Measurements from ENCODE around the gene RCL1.

RCL1 gene

DNA sequence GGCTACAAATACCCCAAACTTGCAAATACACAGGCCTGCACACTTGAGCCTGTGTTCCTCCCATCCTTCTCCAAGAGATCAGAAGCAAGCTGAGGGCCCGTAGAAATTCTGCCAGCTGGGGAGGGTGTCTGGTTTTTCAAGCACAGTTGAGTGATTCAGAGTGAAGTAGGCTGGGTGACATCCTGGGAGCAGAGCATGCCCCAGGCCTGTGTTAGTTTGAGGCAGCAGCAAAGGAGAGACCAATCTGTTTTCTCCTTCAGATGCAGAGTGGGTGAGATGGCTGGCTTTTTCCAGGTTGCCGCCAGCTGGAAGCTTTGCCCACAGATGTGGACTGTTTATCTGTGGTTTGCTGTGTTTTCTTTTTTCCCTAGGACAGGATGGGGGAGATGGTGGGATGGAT is 63.1 kb downstream of the RCL1 start:
- DNase-seq (ENCODE audit: low spot score), result no peak
- H3K27ac ChIP-seq (replicated peaks; ENCODE audit: low read length), result no peak overlapping the region

DNA sequence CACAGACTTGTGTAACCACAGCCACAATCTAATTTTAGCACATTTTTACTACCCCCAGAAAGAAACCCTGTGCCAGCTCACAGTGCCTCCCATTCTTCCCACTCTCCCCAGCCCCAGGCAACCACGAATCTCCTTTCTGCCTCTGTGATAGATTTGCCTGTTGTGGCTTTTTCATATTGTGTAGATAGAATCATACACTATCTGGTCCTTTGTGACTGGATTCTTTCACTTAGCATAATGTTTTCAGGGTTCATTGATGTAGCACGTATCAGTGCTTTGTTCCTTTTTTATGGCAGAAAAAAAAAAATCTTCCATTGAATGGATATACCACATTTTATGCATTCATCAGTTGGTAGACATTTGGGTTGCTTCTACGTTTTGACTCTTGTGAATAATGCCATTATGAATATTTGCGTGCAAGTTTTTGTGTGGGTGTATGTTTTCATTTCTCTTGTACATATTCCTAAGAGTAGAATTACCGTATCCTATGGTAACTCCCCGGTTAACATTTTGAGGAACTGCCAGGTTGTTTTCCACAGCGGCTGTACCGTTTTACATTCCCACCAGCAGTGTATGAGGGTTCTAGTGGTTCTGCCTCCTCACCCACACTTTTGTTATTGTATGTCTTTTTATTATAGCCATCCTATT is 64.5 kb downstream of the RCL1 start:
- H2BK12ac ChIP-seq (ENCODE audit: low read length), result no peak overlapping the region
- no CpG with 5 or more reads among the region's 8 CpGs for WGBS, 2 donors (ENCODE audit: extremely low coverage in 2 of 2, insufficient read length in 2 of 2, insufficient replicate concordance in 1 of 2)

More for the DNA sequence above, 63.1 kb downstream of the RCL1 start:
- H2BK5ac ChIP-seq (ENCODE audit: low read length), result no peak overlapping the region
- H2AFZ ChIP-seq (ENCODE audit: low read length), result no peak overlapping the region
- no peaks in the 10 kb centered on the region for H3K79me1 ChIP-seq (ENCODE audit: low read depth, low read length)
- no peak overlapping the region for H2AK5ac ChIP-seq (ENCODE audit: low read depth, low read length)
- no peak overlapping the region for H4K91ac ChIP-seq (ENCODE audit: low read depth, low read length, poor library complexity)
- WGBS, 2 donors (ENCODE audit: extremely low coverage in 2 of 2, insufficient read length in 2 of 2, insufficient replicate concordance in 1 of 2), result no CpG with 5 or more reads among the region's 2 CpGs
- no peak overlapping the region for H2BK12ac ChIP-seq (ENCODE audit: low read length)
- H3K18ac ChIP-seq (ENCODE audit: low read length), result no peak overlapping the region
- no peak overlapping the region for H3K4ac ChIP-seq (ENCODE audit: low read length)
- H3K23ac ChIP-seq (ENCODE audit: low read depth, low read length, poor library complexity), result no peak overlapping the region
- H3K9me3 ChIP-seq (replicated peaks in 1 of 2; ENCODE audit: control insufficient read depth in 2 of 2, insufficient read depth in 1 of 2, low read depth in 1 of 2, low read length in 2 of 2), result no peaks in the 10 kb centered on the region
- H3K36me3 ChIP-seq (replicated peaks in 1 of 2; ENCODE audit: control insufficient read depth in 2 of 2, insufficient read depth in 2 of 2, low read length in 2 of 2), result peaks cover 4 to 56% of the 10 kb centered on the region in 2 donors
- peaks cover 0 to 4% of the 10 kb centered on the region in 2 donors for H3K4me1 ChIP-seq (ENCODE audit: control insufficient read depth in 2 of 2, insufficient read depth in 1 of 2, low read depth in 1 of 2, low read length in 2 of 2)
- H2BK15ac ChIP-seq (ENCODE audit: low read length), result no peak overlapping the region
- H3K4me3 ChIP-seq (ENCODE audit: low read length in 2 of 2), result no peak overlapping the region
- H3K4me2 ChIP-seq (ENCODE audit: insufficient read depth, low read length, poor library complexity, severe bottlenecking), result no peak overlapping the region
- H2BK120ac ChIP-seq (ENCODE audit: low read depth, low read length), result no peak overlapping the region
- no peak overlapping the region for H4K8ac ChIP-seq (ENCODE audit: low read depth, low read length)
- H3K14ac ChIP-seq (ENCODE audit: low read length), result no peak overlapping the region
- H3K9ac ChIP-seq (ENCODE audit: low read depth, low read length, poor library complexity), result no peak overlapping the region
- no peaks in the 10 kb centered on the region for H3K27me3 ChIP-seq (ENCODE audit: control insufficient read depth in 3 of 3, insufficient read depth in 3 of 3, low read depth in 1 of 3, low read length in 3 of 3)

DNA sequence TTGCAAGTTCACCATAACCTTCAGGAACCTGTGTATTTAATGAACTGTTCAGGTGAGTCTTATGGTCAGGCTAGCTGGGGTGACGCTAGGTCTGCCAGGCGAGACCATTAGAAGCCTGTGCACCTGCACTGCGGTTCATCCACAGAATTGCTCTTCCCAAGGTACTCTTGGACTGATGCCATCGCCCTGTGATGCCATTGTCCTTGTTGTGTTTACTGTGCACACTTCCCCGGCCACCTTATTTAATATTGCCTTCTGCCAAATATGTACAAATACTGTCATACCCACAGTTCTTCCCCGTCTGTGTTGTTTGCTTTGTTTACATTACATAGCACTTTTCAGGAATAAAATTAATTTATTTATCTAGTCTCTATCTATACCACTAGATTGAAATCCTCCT is 66.3 kb downstream of the RCL1 start:
- no peak overlapping the region for H3K4me3 ChIP-seq (ENCODE audit: low read length in 2 of 2)
- H3K9ac ChIP-seq (ENCODE audit: low read depth, low read length, poor library complexity), result no peak overlapping the region
- H3K9me3 ChIP-seq (replicated peaks in 1 of 2; ENCODE audit: control insufficient read depth in 2 of 2, insufficient read depth in 1 of 2, low read depth in 1 of 2, low read length in 2 of 2), result no peaks in the 10 kb centered on the region
- no peak overlapping the region for H4K91ac ChIP-seq (ENCODE audit: low read depth, low read length, poor library complexity)
- no peak overlapping the region for H3K23ac ChIP-seq (ENCODE audit: low read depth, low read length, poor library complexity)
- no peak overlapping the region for H3K4ac ChIP-seq (ENCODE audit: low read length)
- H3K79me1 ChIP-seq (ENCODE audit: low read depth, low read length), result no peaks in the 10 kb centered on the region
- H3K14ac ChIP-seq (ENCODE audit: low read length), result no peak overlapping the region
- no peak overlapping the region for H3K18ac ChIP-seq (ENCODE audit: low read length)
- H3K36me3 ChIP-seq (replicated peaks in 1 of 2; ENCODE audit: control insufficient read depth in 2 of 2, insufficient read depth in 2 of 2, low read length in 2 of 2), result peaks cover 3 to 50% of the 10 kb centered on the region in 2 donors
- no peak for DNase-seq (ENCODE audit: low spot score)
- no peak overlapping the region for H2AK5ac ChIP-seq (ENCODE audit: low read depth, low read length)
- H3K27ac ChIP-seq (replicated peaks; ENCODE audit: low read length), result no peak overlapping the region
- H4K8ac ChIP-seq (ENCODE audit: low read depth, low read length), result no peak overlapping the region
- H2BK12ac ChIP-seq (ENCODE audit: low read length), result no peak overlapping the region
- no peak overlapping the region for H2AFZ ChIP-seq (ENCODE audit: low read length)
- whole genome bisulfite sequencing, 2 donors (ENCODE audit: extremely low coverage in 2 of 2, insufficient read length in 2 of 2, insufficient replicate concordance in 1 of 2), result no CpG with 5 or more reads among the region's 6 CpGs
- H3K4me1 ChIP-seq (ENCODE audit: control insufficient read depth in 2 of 2, insufficient read depth in 1 of 2, low read depth in 1 of 2, low read length in 2 of 2), result peaks cover 0 to 4% of the 10 kb centered on the region in 2 donors
- H2BK5ac ChIP-seq (ENCODE audit: low read length), result no peak overlapping the region
- no peak overlapping the region for H2BK120ac ChIP-seq (ENCODE audit: low read depth, low read length)
- no peak overlapping the region for H2BK15ac ChIP-seq (ENCODE audit: low read length)
- H3K27me3 ChIP-seq (ENCODE audit: control insufficient read depth in 3 of 3, insufficient read depth in 3 of 3, low read depth in 1 of 3, low read length in 3 of 3), result no peaks in the 10 kb centered on the region
- no peak overlapping the region for H3K4me2 ChIP-seq (ENCODE audit: insufficient read depth, low read length, poor library complexity, severe bottlenecking)

More for the DNA sequence above, 64.5 kb downstream of the RCL1 start:
- Histone ChIP-seq H4K91ac (ENCODE audit: low read depth, low read length, poor library complexity) (no peak overlapping the region), H3K14ac (ENCODE audit: low read length) (no peak overlapping the region), H2AK5ac (ENCODE audit: low read depth, low read length) (no peak overlapping the region), H3K23ac (ENCODE audit: low read depth, low read length, poor library complexity) (no peak overlapping the region), H3K4ac (ENCODE audit: low read length) (no peak overlapping the region), H3K9me3 (replicated peaks in 1 of 2; ENCODE audit: control insufficient read depth in 2 of 2, insufficient read depth in 1 of 2, low read depth in 1 of 2, low read length in 2 of 2) (no peaks in the 10 kb centered on the region), H2BK5ac (ENCODE audit: low read length) (no peak overlapping the region), H4K8ac (ENCODE audit: low read depth, low read length) (no peak overlapping the region), H2BK15ac (ENCODE audit: low read length) (no peak overlapping the region), H3K79me1 (ENCODE audit: low read depth, low read length) (no peaks in the 10 kb centered on the region), H3K36me3 (replicated peaks in 1 of 2; ENCODE audit: control insufficient read depth in 2 of 2, insufficient read depth in 2 of 2, low read length in 2 of 2) (peaks cover 4 to 58% of the 10 kb centered on the region in 2 donors), H3K4me3 (ENCODE audit: low read length in 2 of 2) (no peak overlapping the region), H2AFZ (ENCODE audit: low read length) (no peak overlapping the region), H2BK120ac (ENCODE audit: low read depth, low read length) (no peak overlapping the region), H3K18ac (ENCODE audit: low read length) (no peak overlapping the region), H3K4me1 (ENCODE audit: control insufficient read depth in 2 of 2, insufficient read depth in 1 of 2, low read depth in 1 of 2, low read length in 2 of 2) (peaks cover 0 to 4% of the 10 kb centered on the region in 2 donors), H3K27me3 (ENCODE audit: control insufficient read depth in 3 of 3, insufficient read depth in 3 of 3, low read depth in 1 of 3, low read length in 3 of 3) (no peaks in the 10 kb centered on the region), H3K9ac (ENCODE audit: low read depth, low read length, poor library complexity) (no peak overlapping the region), H3K27ac (replicated peaks; ENCODE audit: low read length) (no peak overlapping the region), H3K4me2 (ENCODE audit: insufficient read depth, low read length, poor library complexity, severe bottlenecking) (no peak overlapping the region)
- DNase-seq (ENCODE audit: low spot score), result no peak

DNA sequence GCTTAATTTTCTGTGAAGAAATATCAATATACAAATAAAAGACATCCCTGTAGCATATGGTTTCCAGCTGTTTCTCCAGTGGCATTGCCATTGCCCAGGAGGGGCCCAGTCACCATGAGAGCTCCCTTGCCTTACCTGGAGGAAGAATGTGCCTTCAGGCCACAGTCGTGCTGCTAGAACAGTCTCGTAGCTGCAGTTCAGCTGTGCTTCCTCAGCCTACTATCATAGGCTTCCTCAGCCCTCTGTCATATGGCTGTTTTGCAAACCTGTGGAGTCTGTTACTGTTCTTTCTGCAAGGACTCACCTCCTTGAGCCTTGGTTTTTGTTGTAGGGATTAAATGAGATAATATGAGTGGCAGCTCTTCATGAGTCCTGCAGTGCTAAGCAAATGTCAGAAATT is 67.6 kb downstream of the RCL1 start:
- no peaks in the 10 kb centered on the region for H3K79me1 ChIP-seq (ENCODE audit: low read depth, low read length)
- no peak overlapping the region for H2BK15ac ChIP-seq (ENCODE audit: low read length)
- H2BK120ac ChIP-seq (ENCODE audit: low read depth, low read length), result no peak overlapping the region
- no peak overlapping the region for H3K23ac ChIP-seq (ENCODE audit: low read depth, low read length, poor library complexity)
- no CpG with 5 or more reads among the region's 2 CpGs for WGBS, 2 donors (ENCODE audit: extremely low coverage in 2 of 2, insufficient read length in 2 of 2, insufficient replicate concordance in 1 of 2)
- no peak overlapping the region for H2AK5ac ChIP-seq (ENCODE audit: low read depth, low read length)
- no peak overlapping the region for H3K14ac ChIP-seq (ENCODE audit: low read length)
- H3K4me1 ChIP-seq (ENCODE audit: control insufficient read depth in 2 of 2, insufficient read depth in 1 of 2, low read depth in 1 of 2, low read length in 2 of 2), result peaks cover 0 to 8% of the 10 kb centered on the region in 2 donors
- H2BK5ac ChIP-seq (ENCODE audit: low read length), result no peak overlapping the region
- no peaks in the 10 kb centered on the region for H3K9me3 ChIP-seq (replicated peaks in 1 of 2; ENCODE audit: control insufficient read depth in 2 of 2, insufficient read depth in 1 of 2, low read depth in 1 of 2, low read length in 2 of 2)
- DNase-seq (ENCODE audit: low spot score), result no peak
- no peak overlapping the region for H4K8ac ChIP-seq (ENCODE audit: low read depth, low read length)
- H4K91ac ChIP-seq (ENCODE audit: low read depth, low read length, poor library complexity), result no peak overlapping the region
- no peak overlapping the region for H3K9ac ChIP-seq (ENCODE audit: low read depth, low read length, poor library complexity)
- no peak overlapping the region for H3K27ac ChIP-seq (replicated peaks; ENCODE audit: low read length)
- no peak overlapping the region for H2AFZ ChIP-seq (ENCODE audit: low read length)
- H3K4me3 ChIP-seq (ENCODE audit: low read length in 2 of 2), result no peak overlapping the region
- no peak overlapping the region for H3K4me2 ChIP-seq (ENCODE audit: insufficient read depth, low read length, poor library complexity, severe bottlenecking)
- no peak overlapping the region for H3K4ac ChIP-seq (ENCODE audit: low read length)
- H3K36me3 ChIP-seq (replicated peaks in 1 of 2; ENCODE audit: control insufficient read depth in 2 of 2, insufficient read depth in 2 of 2, low read length in 2 of 2), result peaks cover 3 to 51% of the 10 kb centered on the region in 2 donors
- no peak overlapping the region for H3K18ac ChIP-seq (ENCODE audit: low read length)
- no peak overlapping the region for H2BK12ac ChIP-seq (ENCODE audit: low read length)
- H3K27me3 ChIP-seq (ENCODE audit: control insufficient read depth in 3 of 3, insufficient read depth in 3 of 3, low read depth in 1 of 3, low read length in 3 of 3), result no peaks in the 10 kb centered on the region

All from neuronal stem cell (in vitro differentiated cells).